ENCODE data around the gene DLGAP1.

The DLGAP1 gene

GRCh38 chr18:4107049-4107467, 348.0 kb downstream of the DLGAP1 start:
- H3K27ac ChIP-seq: no peak overlapping the region
- no peak for DNase-seq

GRCh38 chr18:4106407-4107033, 348.6 kb downstream of the DLGAP1 start:
- Histone ChIP-seq H3K27me3 (ENCODE audit: insufficient read depth, low read depth, severe bottlenecking) (peaks cover 24% of the 10 kb centered on the region), H3K27ac (no peak overlapping the region), H3K4me3 (ENCODE audit: low read depth, low read length) (no peak overlapping the region), H3K9me3 (ENCODE audit: severe bottlenecking) (no peaks in the 10 kb centered on the region), H3K36me3 (no peaks in the 10 kb centered on the region)
- DNase-seq: peak; percentile 44
- TF ChIP-seq, protein P1, sequence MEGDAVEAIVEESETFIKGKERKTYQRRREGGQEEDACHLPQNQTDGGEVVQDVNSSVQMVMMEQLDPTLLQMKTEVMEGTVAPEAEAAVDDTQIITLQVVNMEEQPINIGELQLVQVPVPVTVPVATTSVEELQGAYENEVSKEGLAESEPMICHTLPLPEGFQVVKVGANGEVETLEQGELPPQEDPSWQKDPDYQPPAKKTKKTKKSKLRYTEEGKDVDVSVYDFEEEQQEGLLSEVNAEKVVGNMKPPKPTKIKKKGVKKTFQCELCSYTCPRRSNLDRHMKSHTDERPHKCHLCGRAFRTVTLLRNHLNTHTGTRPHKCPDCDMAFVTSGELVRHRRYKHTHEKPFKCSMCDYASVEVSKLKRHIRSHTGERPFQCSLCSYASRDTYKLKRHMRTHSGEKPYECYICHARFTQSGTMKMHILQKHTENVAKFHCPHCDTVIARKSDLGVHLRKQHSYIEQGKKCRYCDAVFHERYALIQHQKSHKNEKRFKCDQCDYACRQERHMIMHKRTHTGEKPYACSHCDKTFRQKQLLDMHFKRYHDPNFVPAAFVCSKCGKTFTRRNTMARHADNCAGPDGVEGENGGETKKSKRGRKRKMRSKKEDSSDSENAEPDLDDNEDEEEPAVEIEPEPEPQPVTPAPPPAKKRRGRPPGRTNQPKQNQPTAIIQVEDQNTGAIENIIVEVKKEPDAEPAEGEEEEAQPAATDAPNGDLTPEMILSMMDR (IDR thresholded peaks at IDR 0.05; ENCODE audit: low read depth, low read length): peak; percentile 80

More at GRCh38 chr18:4107049-4107467, 348.0 kb downstream of the DLGAP1 start:
- no peaks in the 10 kb centered on the region for H3K9me3 ChIP-seq (ENCODE audit: severe bottlenecking)
- H3K36me3 ChIP-seq: no peaks in the 10 kb centered on the region
- TF ChIP-seq, protein P1 (IDR thresholded peaks at IDR 0.05; ENCODE audit: low read depth, low read length): no peak
- H3K4me3 ChIP-seq (ENCODE audit: low read depth, low read length): no peak overlapping the region
- H3K27me3 ChIP-seq (ENCODE audit: insufficient read depth, low read depth, severe bottlenecking): peaks cover 24% of the 10 kb centered on the region

GRCh38 chr18:4102901-4103300, 352.2 kb downstream of the DLGAP1 start:
- H3K27ac ChIP-seq: no peak overlapping the region
- no peaks in the 10 kb centered on the region for H3K36me3 ChIP-seq
- no peaks in the 10 kb centered on the region for H3K9me3 ChIP-seq (ENCODE audit: severe bottlenecking)
- no peak overlapping the region for H3K4me3 ChIP-seq (ENCODE audit: low read depth, low read length)
- TF ChIP-seq, protein P1 (IDR thresholded peaks at IDR 0.05; ENCODE audit: low read depth, low read length): no peak
- peaks cover 32% of the 10 kb centered on the region for H3K27me3 ChIP-seq (ENCODE audit: insufficient read depth, low read depth, severe bottlenecking)
- no peak for DNase-seq

GRCh38 chr18:4101009-4101408, 354.1 kb downstream of the DLGAP1 start:
- TF ChIP-seq, protein P1 (IDR thresholded peaks at IDR 0.05; ENCODE audit: low read depth, low read length): no peak
- H3K27ac ChIP-seq: no peak overlapping the region
- no peaks in the 10 kb centered on the region for H3K9me3 ChIP-seq (ENCODE audit: severe bottlenecking)
- DNase-seq: no peak
- H3K27me3 ChIP-seq (ENCODE audit: insufficient read depth, low read depth, severe bottlenecking): peaks cover 32% of the 10 kb centered on the region
- H3K36me3 ChIP-seq: no peaks in the 10 kb centered on the region
- no peak overlapping the region for H3K4me3 ChIP-seq (ENCODE audit: low read depth, low read length)

DNA sequence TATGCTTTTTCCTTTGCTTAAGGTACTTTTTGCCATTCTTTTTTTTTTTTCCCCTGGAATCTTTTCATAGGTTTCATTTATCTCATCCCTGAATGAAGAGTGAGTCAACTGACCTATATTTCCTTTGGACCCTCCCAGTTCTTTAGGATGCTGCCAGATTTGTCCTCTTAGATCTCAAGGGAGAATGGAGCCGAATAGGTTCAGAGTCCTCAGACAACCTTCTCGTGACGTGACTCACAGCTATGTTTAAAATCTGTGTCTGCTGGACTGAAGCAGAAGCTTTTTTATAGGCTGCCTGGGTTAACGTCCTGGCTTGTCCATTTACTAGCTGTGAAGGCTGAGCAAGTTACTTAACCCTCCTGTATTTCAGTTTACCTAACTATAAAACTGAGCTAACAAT, 358.6 kb downstream of the DLGAP1 start:
- Histone ChIP-seq H3K36me3 (no peaks in the 10 kb centered on the region), H3K27me3 (ENCODE audit: insufficient read depth, low read depth, severe bottlenecking) (peaks cover 40% of the 10 kb centered on the region), H3K27ac (no peak overlapping the region), H3K9me3 (ENCODE audit: severe bottlenecking) (no peaks in the 10 kb centered on the region), H3K4me3 (ENCODE audit: low read depth, low read length) (no peak overlapping the region)
- DNase-seq: no peak
- TF ChIP-seq, protein P1 (IDR thresholded peaks at IDR 0.05; ENCODE audit: low read depth, low read length): no peak

- Histone ChIP-seq H3K27ac (no peak overlapping the region), H3K4me3 (ENCODE audit: low read depth, low read length) (no peak overlapping the region)
- no peak for DNase-seq
Observed at GRCh38 chr18:4093676-4094075, 361.4 kb downstream of the DLGAP1 start.

More at GRCh38 chr18:4093676-4094075, 361.4 kb downstream of the DLGAP1 start:
- TF ChIP-seq, protein P1 (IDR thresholded peaks at IDR 0.05; ENCODE audit: low read depth, low read length): no peak
- peaks cover 31% of the 10 kb centered on the region for H3K27me3 ChIP-seq (ENCODE audit: insufficient read depth, low read depth, severe bottlenecking)
- H3K9me3 ChIP-seq (ENCODE audit: severe bottlenecking): no peaks in the 10 kb centered on the region
- H3K36me3 ChIP-seq: no peaks in the 10 kb centered on the region

Measured in WERI-Rb-1 (cell line).